COLO668 (cell line): ENCODE results near the gene LAMC1.
A peak's percentile ranks its signal among the peaks of the same experiment; 100 is the strongest.
"Not testable (repeated sequence)": the region's sequence is repeated elsewhere in the genome, so short reads cannot be mapped to it uniquely, and the experiment has no call there.

Source experiments
- DNase-seq: peaks from one replicate; lab custom pipeline; 2025; ENCODE audit not compliant: unreplicated experiment; lab: John Stamatoyannopoulos, UW

Gene LAMC1

DNA sequence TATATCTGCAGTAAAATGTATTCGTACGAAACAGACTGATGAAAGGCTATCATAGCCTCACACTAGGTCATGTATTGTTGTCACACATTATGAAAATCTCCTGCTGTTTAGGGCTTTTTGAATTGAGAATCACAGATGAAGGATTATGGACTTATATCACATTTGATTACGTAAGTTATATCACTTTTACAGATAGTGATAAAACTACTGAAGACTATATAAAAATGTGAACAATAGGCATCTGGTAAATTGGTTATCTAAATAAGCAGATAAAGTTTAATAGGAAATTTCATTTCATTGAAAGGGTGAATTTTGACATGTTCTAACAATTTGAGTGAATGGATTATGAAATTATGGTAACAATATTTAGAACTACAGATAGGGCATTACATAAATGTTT lies 20.0 kb downstream of the LAMC1 start:
- DNase-seq: no peak

DNA sequence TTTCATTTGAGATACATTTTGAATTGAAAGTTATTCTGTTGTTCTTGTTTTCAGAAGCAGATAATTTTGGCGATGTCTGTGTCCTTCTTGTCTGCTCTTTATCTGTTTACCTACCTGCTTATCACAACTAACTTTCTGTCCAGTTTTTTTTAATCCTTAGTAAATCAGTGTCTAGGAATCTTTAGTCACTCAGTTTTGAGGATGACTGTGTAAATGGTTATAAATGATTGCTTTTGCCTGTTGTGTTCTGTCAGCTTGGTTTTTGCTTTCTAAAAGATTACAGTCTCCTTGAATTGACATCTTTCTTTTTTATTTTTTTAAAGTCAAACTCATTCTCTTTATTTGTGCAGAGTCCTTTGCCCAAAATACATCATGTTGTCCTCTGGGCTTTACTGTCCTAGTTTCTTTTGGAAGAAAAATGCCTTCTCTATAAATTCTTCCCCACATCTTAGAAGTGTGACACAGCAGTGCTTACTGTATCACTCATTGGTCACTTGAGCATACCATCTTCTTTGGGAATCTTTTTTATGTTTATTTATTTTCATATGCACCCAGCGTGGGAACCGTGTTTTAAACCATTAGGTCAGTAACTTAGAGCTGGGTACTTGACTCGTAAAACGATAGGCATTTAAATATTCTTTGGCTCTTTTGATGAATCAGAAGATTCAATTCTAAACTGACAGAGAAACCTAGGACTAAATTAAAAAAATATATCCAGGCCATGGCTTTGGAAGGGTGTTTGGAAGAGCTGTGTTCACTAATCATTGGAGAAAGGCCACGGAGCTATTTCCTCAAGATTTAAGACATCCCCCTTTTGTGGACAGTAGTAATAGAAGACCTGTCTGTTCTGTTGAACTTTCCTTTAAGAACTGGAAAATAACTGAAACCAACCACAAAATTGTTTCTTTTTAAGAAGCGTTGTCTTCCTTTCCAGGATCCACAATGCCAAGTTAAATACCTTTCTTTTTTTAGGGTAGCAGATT lies 20.9 kb downstream of the LAMC1 start:
- no peak for DNase-seq

DNA sequence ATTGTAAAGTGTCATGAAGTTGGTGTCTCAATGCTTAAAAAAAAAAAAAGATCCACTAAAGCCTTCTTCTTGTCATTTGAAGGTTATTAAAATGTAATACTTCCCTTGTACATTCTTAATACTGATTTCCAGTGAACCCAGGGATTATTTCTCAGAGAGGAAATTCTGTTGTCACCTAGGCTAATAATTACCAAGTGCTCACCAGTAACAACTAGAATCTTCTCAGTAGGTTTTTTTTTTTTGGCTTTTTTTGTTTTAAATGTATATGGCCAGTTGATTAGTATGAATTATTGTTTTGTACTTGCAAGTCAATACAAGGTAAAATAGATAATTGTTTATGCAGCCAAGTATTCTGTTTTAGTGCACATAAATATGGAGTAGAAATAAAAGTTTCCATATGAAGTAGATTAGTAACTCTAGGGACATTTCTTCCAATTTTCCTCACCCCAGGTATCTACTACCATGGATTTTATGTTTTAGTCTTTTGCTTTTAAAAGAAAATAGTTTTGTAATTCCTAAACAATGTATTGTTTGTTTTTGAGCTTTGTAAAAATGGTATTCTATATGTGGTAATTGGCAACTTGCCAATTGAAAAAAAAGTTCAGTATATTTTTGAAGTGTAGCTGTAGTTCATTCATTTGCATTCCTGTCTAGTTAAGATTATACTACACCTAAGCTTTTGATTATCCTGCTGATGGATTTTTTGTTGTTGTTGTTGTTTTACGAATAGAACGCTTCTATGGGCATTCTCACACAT lies 21.9 kb downstream of the LAMC1 start:
- DNase-seq: no peak

DNA sequence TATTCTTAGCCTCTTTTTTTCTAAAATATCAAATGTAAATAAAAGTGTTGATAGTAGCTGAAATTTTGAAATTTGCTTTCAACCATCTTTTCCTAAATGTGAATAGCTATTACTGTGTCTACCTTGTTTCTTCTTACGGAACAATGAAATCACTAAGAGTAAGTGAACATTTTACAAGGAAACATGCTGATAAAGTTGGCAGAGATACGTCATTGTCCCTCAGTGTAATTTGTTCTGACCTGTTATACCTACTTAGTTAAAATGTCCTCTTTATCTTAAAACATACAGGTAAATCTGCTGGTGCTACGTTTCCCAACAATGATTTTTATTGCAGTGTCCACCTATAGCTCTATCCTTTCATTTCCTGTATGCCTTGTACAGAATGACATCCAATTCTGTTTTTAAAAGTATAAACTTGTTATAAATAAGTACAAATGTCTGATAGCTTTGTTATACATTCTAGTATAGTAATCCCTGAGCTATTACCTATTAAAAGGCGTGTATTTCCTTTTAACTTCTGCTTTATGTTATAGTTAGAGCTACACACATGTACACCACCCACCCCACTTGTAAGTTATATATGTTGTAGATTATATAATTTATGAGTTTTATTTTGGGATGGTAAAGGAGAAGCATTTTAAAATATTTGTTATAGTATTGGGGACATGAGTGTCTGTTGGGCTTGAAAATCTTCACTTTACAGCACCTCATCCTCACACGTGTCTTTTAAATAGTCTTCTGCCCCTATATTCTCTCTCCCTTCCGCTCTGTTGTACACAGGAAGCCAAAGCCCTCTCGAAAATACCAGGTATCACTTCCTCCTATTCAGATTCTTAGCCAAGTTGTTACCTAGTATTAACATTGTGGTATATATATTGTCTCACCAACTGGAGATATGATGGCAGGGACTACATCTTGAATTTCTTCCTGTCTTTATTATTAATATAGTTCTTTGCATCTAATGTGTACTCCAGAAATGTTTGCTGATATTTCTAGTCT lies 25.2 kb downstream of the LAMC1 start:
- no peak for DNase-seq

DNA sequence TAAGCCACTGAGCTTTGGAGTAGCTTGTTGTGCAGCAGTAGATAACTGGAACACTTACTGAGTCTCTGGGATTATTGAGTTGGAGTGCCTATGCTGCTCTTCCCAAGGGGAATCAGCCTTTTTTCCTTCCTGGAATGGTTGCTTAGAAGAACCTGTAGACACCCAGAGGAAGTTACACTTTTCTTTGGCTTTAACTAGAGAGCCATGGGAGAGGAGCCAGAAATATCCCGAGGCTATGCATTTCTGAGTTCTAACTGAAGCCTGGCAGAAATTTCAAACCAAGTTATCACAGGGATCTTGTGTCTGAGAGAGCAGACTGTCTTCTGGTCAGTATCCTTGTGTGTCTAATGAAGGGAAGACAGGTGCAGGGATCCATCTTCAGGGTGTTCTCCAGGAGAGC lies 28.3 kb downstream of the LAMC1 start:
- no peak for DNase-seq

DNA sequence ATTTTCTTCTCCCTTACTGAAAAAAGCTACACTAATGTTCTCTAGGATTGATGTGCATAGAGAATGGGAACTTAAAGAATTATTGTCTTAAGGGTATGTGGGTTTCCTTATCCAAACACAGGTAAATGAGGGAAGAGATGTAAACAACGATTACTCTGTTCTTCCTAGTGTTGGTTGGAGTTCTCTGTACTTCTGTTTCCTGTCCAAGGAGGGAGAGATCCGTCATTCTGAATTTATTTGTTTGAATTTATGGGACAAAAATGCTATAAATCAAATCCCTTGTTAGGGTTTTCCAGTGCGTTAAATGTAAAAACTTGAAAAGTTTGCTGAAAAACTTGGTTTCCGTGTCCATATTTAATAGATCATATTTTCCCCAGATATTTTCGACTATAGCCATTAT lies 29.6 kb downstream of the LAMC1 start:
- no peak for DNase-seq

DNA sequence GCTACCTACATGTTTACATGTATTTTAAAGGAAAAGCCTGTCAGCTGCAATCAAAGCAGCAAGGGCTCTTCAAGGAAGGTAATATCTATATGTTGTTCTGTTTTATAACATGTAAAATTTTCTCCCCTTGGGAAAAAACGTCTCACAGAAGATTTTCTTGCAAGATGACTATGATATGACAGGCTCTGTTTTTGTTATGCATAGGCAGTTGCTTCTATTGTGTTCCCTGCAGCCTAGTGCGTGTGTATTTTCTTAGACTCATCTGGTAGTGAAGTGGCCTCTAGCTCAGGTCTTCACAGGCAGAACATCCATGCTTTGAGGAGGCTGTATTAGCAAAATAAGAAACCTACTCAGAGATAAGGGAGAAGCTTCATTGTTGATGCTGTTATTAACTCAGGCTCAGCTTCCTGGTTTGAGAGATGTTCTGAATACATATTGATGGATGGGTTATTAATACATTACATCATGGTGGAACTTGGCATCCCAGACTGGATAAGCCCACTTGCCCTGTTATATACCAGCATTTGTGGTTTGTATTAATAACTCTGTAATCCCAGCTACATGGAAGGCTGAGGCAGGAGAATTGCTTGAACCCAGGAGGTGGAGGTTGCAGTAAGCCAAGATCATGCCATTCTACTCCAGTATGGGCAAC lies 35.8 kb downstream of the LAMC1 start:
- DNase-seq: no peak

DNA sequence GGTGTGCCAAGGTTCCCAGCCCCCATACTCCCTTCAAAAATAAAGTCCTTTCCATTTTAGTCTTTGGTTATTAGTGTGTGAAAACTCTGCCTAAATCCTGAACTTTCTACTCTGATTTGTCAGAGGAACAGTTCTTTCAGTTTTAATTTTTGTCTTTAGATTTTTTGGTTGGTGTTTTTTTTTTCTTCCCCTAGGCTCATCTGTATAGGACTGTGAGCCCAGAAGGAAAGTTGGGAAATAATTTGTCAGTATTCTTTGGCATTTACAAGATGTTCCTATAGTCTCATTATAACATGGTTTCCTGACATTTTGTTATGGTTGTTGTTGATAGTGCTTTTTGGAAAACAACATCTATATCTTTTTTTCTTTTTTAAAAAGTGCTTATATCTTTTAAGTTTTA lies 38.0 kb downstream of the LAMC1 start:
- no peak for DNase-seq

DNA sequence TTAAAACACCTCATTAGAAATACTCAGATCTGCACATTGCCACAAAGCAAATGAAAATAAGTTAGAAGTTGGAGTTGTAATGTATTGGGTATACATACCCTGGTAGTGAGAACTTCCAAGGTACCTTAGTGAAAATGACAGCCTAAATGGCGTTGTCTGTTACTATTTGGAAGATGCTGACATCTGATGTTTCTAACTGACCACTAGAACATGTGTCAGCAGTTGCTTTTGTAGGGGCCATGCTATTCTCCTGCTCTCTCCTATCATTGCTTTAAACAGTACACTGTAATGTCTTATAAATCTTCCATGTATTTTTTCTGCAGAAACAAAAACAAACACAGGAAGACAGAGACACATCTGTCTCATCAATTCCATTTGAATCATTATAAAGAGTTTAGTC lies 40.1 kb downstream of the LAMC1 start:
- no peak for DNase-seq

DNA sequence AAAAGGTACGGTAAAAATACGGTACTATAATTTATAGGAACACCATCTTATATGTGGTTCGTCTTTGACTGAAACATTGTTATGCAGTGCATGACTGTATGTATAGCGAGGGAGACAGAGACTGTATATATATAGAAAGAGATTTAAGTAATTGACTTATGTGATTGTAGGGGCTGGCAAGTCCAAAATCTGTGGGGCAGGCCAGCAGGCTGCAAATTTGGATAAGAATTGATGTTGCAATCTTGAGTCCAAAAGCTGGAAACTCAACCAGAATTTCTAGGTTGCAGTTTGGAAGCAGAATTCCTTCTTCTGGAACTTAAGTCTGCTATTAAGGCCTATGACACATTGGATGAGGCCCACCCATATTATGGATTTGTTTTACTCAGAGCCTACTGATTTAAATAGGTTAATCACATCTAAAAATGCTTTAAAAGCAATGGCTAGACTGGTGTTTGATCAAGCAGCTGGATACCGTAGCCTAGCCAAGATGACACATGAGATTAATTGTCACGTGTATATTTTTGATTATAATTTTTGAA lies 42.0 kb downstream of the LAMC1 start:
- DNase-seq: no peak

DNA sequence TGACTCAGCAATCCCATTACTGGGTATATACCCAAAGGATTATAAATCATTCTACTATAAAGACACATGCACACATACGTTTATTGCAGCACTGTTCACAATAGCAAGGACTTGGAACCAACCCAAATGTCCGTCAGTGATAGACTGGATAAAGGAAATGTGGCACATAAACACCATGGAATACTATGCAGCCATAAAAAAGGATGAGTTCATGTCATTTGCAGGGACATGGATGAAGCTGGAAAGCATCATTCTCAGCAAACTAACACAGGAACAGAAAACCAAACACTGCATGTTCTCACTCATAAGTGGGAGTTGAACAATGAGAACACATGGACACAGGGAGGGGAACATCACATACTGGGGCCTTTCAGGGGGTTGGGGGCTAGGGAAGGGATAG lies 43.2 kb downstream of the LAMC1 start:
- DNase-seq: not testable (repeated sequence)

DNA sequence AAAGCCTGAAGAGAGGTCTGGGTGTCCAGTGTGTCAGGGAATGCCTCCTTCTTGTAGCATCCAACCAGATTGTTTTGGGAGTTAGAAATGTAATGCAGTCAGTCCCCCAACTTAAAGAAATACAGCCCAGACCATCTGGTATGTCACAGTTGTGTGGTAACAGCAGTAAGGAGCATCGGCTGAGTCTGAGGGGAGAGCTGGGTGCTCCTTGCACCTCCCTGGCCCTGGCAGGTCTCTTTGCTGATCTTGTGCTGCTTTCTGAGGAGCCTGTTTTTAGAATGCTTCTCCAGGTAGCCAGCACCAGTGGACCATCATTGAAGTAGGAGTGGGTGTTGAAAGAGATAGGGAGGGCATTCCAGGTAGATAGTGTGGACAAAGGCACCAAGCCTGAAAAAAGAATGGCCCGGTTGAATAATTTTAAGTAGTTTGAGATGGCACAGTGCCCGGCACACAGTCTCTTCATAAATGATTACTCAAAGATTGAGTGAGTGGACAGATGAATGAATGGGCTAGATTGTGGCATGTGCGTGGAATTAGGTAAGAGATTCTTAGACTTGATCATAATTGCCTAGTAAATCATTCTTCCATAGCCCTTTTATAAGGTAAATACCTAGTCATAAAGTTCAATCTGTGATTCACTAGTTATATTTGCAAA lies 46.5 kb downstream of the LAMC1 start:
- peak; percentile 26 for DNase-seq

DNA sequence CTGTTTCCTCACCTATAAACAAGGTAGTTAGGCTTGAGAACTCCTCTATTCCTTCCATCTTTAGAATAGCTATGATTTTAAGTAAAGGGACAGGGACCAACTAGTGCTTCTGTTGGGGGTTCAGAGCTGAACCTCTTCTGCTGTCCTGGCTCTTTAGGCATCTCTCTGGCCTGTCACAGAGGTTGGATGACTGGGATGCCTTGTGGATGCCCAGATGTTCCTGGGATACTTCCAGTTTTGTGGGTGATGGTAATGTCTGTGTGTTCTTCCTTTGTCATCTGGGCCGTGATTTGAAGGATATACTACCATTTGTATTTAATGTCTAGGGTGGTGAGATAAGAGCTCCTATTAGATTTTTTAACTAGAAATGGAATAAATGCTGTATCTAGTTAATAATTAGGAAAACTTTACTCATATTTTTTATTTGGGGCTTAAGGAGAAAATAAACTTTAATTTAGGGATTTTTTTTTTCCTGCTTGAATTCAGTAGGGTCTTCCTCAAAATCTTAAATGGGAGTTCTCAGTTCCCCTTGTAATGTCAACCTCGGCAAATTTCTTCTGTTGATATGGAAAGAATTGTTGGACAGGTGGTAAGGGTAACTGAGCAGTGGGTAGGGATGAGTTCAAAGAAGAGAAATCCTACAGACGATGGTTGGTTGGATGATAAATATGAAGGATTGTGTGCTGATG lies 47.2 kb downstream of the LAMC1 start:
- no peak for DNase-seq

DNA sequence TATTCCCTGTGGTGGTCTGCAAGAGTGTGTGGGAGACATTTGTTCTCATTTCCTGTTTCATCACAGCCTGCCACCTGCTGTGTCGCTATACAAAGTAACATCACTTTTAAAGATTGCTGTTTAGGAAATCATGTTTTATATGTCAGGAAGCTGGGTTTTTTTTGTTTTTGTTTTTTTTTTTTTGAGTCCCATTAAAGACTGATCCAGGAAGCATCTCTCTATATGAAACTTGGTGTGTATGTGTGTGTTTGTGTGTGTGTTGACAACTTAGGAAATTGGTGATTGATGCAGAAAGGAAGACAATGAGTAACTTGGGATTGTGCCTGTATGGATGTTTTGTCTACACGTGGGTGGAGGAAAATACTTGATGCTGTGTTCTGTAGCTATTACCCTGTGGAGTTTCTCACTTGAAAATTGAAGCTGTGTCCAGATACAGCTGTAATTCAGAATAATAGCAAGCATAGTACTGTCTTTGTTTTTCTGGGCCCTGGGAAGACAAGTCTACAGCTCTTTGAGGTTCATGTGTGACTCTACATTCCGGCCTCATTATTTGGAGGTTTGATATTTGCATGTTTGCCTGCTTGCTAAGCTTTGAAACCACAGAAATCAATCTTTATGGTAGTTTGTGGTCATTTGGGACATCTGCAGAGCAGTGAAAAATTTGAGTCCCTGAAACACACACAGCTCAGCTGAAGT lies 47.9 kb downstream of the LAMC1 start:
- no peak for DNase-seq

DNA sequence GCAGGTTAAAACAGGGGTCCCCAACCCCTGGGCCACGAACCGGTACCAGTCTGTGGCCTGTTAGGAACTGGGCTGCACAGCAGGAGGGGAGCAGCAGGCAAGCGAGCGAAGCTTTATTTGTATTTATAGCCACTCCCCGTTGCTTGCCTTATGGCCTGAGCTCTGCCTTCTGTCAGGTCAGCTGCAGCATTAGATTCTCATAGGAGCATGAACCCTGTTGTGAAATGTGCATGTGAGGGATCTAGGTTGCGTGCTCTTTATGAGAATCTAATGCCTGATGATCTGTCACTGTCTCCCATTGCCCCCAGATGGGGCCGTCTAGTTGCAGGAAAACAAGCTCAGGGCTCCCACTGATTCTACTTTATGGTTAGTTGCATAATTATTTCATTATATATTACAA lies 49.4 kb downstream of the LAMC1 start:
- DNase-seq: not testable (repeated sequence)

DNA sequence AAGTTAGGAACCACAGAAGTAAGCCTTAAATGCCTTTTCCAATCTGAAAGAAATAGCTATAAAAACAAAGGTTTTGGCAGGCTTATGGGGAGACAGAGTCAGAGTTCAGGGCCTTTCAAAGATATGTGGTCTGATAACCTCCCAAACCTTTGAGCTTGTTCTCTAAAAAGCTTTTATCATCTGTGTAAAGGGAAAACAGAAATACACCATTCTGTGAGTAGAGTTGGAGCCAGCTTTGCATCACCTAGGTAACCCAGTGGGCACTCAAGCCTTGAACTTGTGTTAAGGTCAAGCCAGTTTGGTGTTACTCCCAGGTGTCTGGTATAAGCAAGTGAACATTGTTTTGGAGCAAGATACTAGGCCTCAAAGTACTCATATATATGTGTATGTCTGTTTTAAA lies 50.1 kb downstream of the LAMC1 start:
- DNase-seq: no peak

DNA sequence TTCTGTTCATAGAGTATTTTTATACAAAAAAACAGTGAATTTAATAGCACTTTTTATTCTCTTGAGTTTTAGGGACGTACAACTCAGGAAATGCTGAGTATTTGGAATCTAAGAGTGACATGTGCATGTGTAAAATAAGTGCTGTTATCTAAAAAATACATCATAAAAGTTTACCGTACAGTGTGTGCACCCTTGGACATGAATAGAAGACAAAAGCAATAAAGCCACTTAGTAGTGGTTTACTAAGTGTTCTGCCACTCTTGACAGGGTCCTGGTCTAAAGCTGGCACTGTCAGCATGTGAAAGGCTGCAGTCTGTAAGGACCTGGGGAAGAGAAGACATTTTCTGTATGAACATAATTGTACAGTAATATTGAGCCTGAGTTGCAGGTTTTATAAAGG lies 51.0 kb downstream of the LAMC1 start:
- DNase-seq: no peak

DNA sequence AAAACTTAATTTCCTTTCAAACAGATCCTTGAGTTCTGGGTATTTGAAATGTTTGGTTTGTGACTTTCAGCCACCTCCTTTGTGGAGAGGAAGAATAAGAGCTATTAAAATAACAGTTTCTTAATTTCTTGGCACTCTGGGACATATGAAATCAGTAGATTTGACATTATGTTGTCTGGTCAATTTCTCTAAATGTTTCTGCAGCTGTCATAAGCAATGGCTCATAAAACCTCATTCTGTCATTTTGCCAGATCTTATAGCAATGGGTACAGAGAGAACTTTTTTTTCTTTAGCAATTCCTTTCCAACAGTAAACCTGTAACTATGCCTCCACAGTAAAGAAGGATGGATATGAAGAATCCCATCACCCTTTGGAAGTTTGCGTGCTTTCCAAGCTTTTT lies 52.6 kb downstream of the LAMC1 start:
- DNase-seq: no peak

DNA sequence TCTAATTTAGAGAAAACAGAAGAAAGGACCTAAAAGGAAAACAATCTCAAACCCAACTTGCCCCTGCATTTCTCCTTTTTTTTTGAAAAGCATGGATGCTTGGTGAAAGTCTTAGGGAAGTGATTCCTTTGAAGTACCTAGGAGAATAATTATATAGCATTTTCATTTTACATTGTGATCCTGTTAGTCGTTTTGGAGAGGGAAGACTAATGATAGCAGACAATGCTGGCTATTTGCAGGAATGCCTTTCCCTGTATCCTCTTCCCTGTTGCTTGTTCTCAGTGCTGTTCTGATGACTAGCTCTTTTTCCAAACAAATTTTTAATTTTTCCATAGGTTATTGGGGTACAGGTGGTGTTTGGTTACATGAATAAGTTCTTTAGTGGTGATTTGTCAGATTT lies 53.9 kb downstream of the LAMC1 start:
- no peak for DNase-seq
